ENCODE data around the gene FGFRL1. TPM values are rescaled to one million over a fixed set of nuclear protein-coding genes. Genes with fewer than 3 reads are reported as not detected.

Gene FGFRL1
- total RNA-seq, 1 donor from 2014 or later = 5.2 TPM

- no peaks in the 10 kb centered on the region for H3K36me3 Mint-ChIP-seq (ENCODE audit: low read depth, unreplicated experiment)
- TF ChIP-seq CTCF (IDR thresholded peaks at IDR 0.05; ENCODE audit: unreplicated experiment) = no peak
Measured at GRCh38 chr4:988726-989721, 22.4 kb upstream of the FGFRL1 start.

DNA sequence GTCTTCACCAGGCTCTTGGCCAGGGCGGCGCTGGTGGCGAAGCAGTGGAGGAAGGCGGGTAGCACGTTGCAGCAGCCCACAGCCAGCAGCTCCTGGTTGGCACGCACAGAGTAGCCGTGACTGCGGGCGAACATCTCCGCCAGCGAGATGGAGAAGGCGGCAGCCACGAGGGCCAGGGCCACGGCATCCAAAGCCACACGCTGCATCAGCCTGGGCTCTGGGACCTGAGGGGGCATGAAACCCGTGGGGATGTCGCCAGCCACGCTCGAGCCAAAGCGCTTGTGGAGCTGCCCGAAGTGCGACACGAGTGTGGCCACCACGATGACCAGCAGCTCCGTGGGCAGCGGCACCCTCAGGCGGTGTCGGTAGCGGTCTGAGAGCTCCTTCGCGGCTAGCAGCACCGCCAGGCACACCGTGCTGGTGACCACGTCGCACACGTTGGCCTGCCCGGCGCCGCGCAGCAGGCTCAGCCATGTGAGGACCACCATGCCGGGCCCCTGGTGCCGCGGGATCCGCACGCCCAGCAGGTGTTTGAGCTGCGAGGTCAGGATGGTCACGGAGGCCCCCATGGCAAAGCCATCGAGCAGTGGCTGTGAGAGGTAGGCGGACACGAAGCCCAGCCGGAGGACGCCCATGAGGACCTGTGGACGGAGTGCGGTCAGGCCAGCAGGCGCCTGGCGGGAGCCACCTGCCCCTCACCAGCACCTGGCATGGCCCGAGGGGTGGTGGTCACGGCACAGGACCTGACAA lies 21.5 kb upstream of the FGFRL1 start:
- Mint-ChIP-seq H3K27me3 (ENCODE audit: unreplicated experiment) (peaks cover 6% of the 10 kb centered on the region), H3K4me1 (ENCODE audit: unreplicated experiment) (peaks cover 7% of the 10 kb centered on the region), H3K9me3 (ENCODE audit: unreplicated experiment) (no peaks in the 10 kb centered on the region), H3K4me3 (ENCODE audit: unreplicated experiment) (no peak overlapping the region), H3K27ac (ENCODE audit: unreplicated experiment) (no peak overlapping the region), H3K36me3 (ENCODE audit: low read depth, unreplicated experiment) (no peaks in the 10 kb centered on the region)
- TF ChIP-seq CTCF (IDR thresholded peaks at IDR 0.05; ENCODE audit: unreplicated experiment) = no peak
- DNase-seq (ENCODE audit: low spot score) = no peak

More at GRCh38 chr4:988726-989721, 22.4 kb upstream of the FGFRL1 start:
- Mint-ChIP-seq H3K4me1 (ENCODE audit: unreplicated experiment) (peaks cover 7% of the 10 kb centered on the region), H3K4me3 (ENCODE audit: unreplicated experiment) (no peak overlapping the region), H3K27me3 (ENCODE audit: unreplicated experiment) (peaks cover 6% of the 10 kb centered on the region), H3K9me3 (ENCODE audit: unreplicated experiment) (no peaks in the 10 kb centered on the region), H3K27ac (ENCODE audit: unreplicated experiment) (no peak overlapping the region)
- no peak for DNase-seq (ENCODE audit: low spot score)

DNA sequence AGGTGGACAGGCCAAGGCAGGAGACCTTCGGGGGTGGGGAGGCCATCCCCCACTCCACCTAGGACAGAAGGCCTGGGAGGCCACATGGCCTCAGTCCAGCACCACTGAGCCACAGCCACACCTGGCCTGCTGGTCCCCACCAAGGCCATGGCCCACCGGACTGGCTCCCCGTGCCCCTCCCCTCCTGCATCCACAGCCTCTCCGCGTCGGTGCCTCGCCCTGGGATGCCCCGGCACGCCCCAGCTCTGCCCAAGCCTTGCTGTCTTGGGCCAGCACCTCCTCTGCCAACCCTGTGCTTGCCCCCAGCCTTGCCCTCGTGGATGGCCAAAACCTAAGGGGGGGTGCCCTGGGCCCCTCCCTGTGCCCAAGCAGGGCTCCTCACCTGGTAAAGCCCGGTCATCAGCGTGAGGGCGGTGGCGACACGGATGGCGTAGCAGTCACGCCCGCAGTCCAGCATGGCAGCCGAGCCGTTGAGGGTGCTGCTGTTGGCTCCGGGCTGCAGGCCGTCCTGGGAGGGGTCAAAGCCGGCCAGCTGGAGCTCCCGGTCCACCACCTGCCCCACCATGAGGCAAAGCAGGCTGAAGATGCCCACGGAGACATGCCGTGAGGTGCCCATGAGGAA lies 20.6 kb upstream of the FGFRL1 start:
- Mint-ChIP-seq H3K4me3 (ENCODE audit: unreplicated experiment) (no peak overlapping the region), H3K9me3 (ENCODE audit: unreplicated experiment) (no peaks in the 10 kb centered on the region), H3K4me1 (ENCODE audit: unreplicated experiment) (peaks cover 2% of the 10 kb centered on the region), H3K27ac (ENCODE audit: unreplicated experiment) (no peak overlapping the region), H3K36me3 (ENCODE audit: low read depth, unreplicated experiment) (no peaks in the 10 kb centered on the region), H3K27me3 (ENCODE audit: unreplicated experiment) (peaks cover 9% of the 10 kb centered on the region)
- TF ChIP-seq CTCF (IDR thresholded peaks at IDR 0.05; ENCODE audit: unreplicated experiment) = no peak
- no peak for DNase-seq (ENCODE audit: low spot score)

DNA sequence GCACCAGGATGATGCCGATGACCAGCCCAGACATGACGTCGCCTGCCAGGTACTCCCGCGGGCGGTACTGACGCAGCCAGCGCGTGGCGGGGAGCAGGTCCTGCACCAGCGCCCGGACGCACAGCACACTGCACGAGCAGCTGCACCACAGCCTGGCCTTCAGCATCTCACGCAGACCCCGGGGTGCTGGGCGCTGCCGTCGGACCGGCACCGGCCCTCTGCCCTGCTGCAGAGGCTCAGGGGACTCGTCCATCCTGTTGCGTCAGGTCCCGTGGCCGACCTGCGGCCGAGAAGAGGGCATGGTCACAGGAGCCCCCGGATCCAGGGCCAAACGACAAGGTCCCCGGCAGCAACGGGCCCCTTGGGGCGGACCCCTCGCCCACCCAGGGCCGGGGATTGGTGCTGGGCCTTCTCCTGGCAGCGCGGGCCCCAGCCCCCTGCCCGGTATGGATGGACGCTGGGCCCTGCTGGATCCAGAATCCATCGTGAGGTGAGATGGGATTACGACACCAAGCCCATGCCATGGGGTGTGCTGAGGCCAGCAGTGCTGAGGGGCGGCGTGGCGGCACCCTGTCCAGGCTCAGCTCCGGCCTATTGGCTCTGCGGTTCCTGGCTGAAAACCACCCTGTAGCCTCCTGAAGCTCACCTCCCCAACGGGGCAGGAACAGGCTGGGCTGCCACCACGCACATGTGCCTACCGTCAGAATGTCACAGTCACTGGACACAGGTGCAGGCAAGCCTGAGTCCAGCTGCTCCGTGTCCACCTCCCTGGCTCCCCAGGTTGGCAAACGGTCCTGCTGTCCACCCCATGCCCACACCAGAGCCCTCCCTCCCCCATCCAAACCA lies 19.8 kb upstream of the FGFRL1 start:
- no peak for TF ChIP-seq CTCF (IDR thresholded peaks at IDR 0.05; ENCODE audit: unreplicated experiment)
- Mint-ChIP-seq H3K4me3 (ENCODE audit: unreplicated experiment) (no peak overlapping the region), H3K27me3 (ENCODE audit: unreplicated experiment) (peaks cover 6% of the 10 kb centered on the region), H3K9me3 (ENCODE audit: unreplicated experiment) (no peaks in the 10 kb centered on the region), H3K27ac (ENCODE audit: unreplicated experiment) (no peak overlapping the region), H3K36me3 (ENCODE audit: low read depth, unreplicated experiment) (no peaks in the 10 kb centered on the region), H3K4me1 (ENCODE audit: unreplicated experiment) (no peaks in the 10 kb centered on the region)
- DNase-seq (ENCODE audit: low spot score) = no peak

Data from endothelial cell (in vitro differentiated cells).